Large intestine (tissue), 3 donors: ENCODE results near the gene PCDHGB5. TPM values are rescaled to one million over a fixed set of nuclear protein-coding genes. Genes with fewer than 3 reads are reported as not detected.
"Not testable (repeated sequence)": the region's sequence is repeated elsewhere in the genome, so short reads cannot be mapped to it uniquely, and the experiment has no call there.

Experiments used
- DNase-seq, 2 donors: peaks; one replicate each; pipeline versions ENCODE4 v3.0.0 to v3.0.0-alpha.2; 2013
- H3K27ac ChIP-seq: one replicate; pipeline ENCODE4 v1.5.1; 2013; ENCODE audit warnings: low read length
- H3K27me3 ChIP-seq: 2 replicates; pipeline ENCODE4 v1.6.1; 2013; ENCODE audit warnings: low read length; ENCODE audit not compliant: control insufficient read depth, insufficient read depth
- H3K36me3 ChIP-seq: 2 replicates; pipeline ENCODE4 v1.6.1; 2013; ENCODE audit warnings: low read length; ENCODE audit not compliant: control insufficient read depth, insufficient read depth
- H3K4me1 ChIP-seq: one replicate; pipeline ENCODE4 v1.6.1; 2013; ENCODE audit warnings: low read length; ENCODE audit not compliant: control insufficient read depth, insufficient read depth
- H3K4me3 ChIP-seq: one replicate; pipeline ENCODE4 v1.5.1; 2013; ENCODE audit warnings: low read length
- H3K9me3 ChIP-seq: one replicate; pipeline ENCODE4 v1.6.1; 2013; ENCODE audit warnings: mild to moderate bottlenecking, low read depth, low read length, moderate library complexity; ENCODE audit not compliant: control insufficient read depth
- WGBS: methylation state at CpG from one replicate; pipeline ENCODE4 v1.1.5; 2013; ENCODE audit warnings: low lambda C conversion rate; ENCODE audit not compliant: insufficient coverage; 5-methylcytosine and 5-hydroxymethylcytosine counted together
- polyA plus RNA-seq: library from polyadenylated mRNA; unstranded; fragments of 120-200 nt; gene quantifications from one replicate; pipeline ENCODE4 v1.2.1, GENCODE V29; 2013

PCDHGB5 gene
- polyA plus RNA-seq, 1 donor = 1.8 TPM

DNA sequence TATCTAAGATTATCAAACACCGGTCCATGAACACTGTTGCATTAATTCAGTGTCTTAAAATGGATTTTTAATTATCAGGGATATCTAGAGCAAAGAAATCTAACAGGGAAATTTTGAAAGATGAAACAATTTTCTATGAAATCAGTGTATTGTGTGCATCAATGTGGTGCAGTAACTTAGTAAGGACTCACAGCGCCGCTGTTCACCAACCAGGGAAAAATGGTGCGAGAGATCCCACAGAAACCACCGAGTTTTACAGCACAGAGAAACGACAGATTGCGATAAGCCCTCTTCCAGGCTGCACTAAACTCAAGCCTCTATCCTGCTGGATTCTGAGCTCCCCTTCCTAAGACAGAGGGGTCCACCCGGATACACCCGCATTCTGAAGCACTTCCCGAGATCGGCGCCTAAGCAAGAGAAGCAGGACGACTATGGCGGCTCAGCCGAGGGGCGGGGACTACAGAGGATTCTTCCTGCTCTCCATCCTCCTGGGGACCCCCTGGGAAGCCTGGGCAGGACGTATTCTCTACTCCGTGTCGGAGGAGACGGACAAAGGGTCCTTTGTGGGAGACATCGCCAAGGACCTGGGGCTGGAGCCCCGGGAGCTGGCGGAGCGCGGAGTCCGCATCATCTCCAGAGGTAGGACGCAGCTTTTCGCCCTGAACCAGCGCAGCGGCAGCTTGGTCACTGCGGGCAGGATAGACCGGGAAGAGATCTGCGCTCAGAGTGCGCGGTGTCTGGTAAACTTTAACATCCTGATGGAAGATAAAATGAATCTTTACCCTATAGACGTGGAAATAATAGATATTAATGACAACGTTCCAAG, 15.1 kb upstream of the PCDHGB5 start, which contains the start of gene PCDHGA7:
PCDHGA7 (plus strand) TSS at position 274 of the 826 bp plus-strand sequence; CDS start at position 432, 158 bp downstream.
- no peak for DNase-seq
- H3K4me1 ChIP-seq = no peaks in the 10 kb centered on the region
- H3K27ac ChIP-seq = no peak within 1 kb of the TSS
- WGBS = 24% methylated on average over 3 of the region's 37 CpGs
- H3K4me3 ChIP-seq = peak within 1 kb of the TSS; percentile 5
- peaks cover 27% of the 10 kb centered on the region for H3K9me3 ChIP-seq
- H3K36me3 ChIP-seq = no peaks in the 10 kb centered on the region
- peaks cover 24% of the 10 kb centered on the region for H3K27me3 ChIP-seq

DNA sequence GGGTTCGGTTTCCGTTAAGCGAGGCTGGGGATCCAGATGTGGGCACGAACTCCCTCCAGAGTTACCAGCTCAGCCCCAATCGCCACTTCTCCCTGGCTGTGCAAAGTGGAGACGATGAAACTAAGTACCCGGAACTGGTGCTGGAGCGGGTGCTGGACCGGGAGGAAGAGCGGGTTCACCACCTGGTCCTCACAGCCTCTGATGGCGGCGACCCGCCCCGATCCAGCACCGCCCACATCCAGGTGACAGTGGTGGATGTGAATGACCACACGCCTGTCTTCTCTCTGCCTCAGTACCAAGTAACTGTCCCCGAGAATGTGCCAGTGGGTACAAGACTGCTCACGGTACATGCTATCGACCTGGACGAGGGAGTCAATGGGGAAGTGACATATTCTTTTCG, 14.4 kb upstream of the PCDHGB5 start:
- DNase-seq = no peak
- WGBS = no CpG with 5 or more reads among the region's 21 CpGs
- Histone ChIP-seq H3K27ac (no peak overlapping the region), H3K36me3 (no peaks in the 10 kb centered on the region), H3K9me3 (peaks cover 30% of the 10 kb centered on the region), H3K4me3 (no peak overlapping the region), H3K4me1 (no peaks in the 10 kb centered on the region), H3K27me3 (peaks cover 27% of the 10 kb centered on the region)

DNA sequence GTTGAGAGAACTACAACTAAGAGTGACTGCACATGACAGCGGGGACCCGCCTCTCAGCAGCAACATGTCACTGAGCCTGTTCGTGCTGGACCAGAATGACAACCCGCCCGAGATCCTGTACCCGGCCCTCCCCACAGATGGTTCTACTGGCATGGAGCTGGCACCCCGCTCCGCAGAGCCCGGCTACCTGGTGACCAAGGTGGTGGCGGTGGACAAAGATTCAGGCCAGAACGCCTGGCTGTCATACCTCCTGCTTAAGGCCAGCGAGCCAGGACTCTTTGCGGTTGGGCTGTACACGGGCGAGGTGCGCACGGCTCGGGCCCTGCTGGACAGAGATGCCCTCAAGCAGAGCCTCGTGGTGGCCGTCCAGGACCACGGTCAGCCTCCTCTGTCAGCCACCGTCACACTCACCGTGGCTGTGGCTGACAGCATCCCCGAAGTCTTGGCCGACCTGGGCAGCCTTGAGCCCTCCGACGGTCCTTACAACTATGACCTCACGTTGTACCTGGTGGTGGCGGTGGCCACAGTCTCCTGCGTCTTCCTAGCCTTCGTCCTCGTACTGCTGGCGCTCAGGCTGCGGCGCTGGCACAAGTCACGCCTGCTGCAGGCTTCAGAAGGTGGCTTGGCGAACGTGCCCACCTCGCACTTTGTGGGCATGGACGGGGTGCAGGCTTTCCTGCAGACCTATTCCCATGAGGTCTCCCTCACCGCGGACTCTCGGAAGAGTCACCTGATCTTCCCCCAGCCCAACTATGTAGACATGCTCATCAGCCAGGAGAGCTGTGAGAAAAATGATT, 13.1 kb upstream of the PCDHGB5 start:
- Histone ChIP-seq H3K27me3 (peaks cover 38% of the 10 kb centered on the region), H3K9me3 (peaks cover 41% of the 10 kb centered on the region), H3K4me3 (no peak overlapping the region), H3K36me3 (no peaks in the 10 kb centered on the region), H3K4me1 (no peaks in the 10 kb centered on the region), H3K27ac (no peak overlapping the region)
- DNase-seq = no peak
- no CpG with 5 or more reads among the region's 43 CpGs for WGBS

DNA sequence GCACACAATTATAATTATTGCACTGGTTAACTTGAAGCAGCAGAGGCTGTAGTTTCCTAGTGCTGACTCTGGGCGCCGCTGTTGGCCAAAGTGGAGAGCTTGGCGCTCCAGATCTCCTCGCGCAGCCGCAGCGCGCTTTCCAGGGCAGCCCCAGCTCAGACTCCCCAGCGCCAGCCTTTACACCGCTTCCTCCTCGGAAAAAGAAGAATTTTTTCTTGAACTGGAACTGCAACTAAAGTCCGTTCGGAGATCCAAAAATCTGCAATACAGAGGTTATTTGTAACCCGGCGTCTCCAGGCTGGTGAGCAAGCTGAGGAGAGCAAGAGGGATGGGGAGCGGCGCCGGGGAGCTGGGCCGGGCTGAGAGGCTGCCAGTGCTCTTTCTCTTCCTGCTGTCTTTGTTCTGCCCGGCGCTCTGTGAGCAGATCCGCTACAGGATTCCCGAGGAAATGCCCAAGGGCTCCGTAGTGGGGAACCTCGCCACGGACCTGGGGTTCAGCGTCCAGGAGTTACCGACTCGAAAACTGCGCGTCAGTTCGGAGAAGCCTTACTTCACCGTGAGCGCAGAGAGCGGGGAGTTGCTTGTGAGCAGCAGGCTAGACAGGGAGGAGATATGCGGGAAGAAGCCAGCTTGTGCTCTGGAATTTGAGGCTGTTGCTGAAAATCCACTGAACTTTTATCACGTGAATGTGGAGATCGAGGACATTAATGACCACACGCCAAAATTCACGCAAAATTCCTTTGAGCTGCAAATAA, 10.0 kb upstream of the PCDHGB5 start, which contains the start of gene PCDHGB4:
PCDHGB4 (plus strand) TSS at position 142 of the 755 bp plus-strand sequence; CDS start at position 329, 187 bp downstream.
- H3K4me3 ChIP-seq, H3K27ac ChIP-seq, H3K4me1 ChIP-seq, DNase-seq, H3K36me3 ChIP-seq: not testable (repeated sequence)
- H3K9me3 ChIP-seq = peaks cover 46% of the 10 kb centered on the region
- no CpG with 5 or more reads among the region's 40 CpGs for WGBS
- peaks cover 42% of the 10 kb centered on the region for H3K27me3 ChIP-seq

DNA sequence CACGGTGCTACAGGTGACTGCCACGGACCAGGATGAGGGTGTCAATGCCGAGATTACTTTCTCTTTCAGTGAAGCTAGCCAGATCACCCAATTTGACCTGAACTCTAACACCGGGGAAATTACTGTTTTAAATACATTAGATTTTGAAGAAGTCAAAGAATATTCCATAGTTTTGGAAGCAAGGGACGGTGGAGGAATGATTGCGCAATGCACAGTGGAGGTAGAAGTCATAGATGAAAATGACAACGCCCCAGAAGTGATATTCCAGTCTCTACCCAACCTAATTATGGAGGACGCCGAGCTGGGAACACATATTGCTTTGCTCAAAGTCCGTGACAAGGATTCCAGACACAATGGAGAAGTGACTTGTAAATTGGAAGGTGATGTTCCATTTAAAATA, 9.1 kb upstream of the PCDHGB5 start:
- Histone ChIP-seq H3K4me3 (no peak overlapping the region), H3K4me1 (no peaks in the 10 kb centered on the region), H3K36me3 (no peaks in the 10 kb centered on the region), H3K9me3 (peaks cover 48% of the 10 kb centered on the region), H3K27ac (no peak overlapping the region), H3K27me3 (peaks cover 42% of the 10 kb centered on the region)
- WGBS = 42% methylated on average over 3 of the region's 10 CpGs
- DNase-seq = no peak

DNA sequence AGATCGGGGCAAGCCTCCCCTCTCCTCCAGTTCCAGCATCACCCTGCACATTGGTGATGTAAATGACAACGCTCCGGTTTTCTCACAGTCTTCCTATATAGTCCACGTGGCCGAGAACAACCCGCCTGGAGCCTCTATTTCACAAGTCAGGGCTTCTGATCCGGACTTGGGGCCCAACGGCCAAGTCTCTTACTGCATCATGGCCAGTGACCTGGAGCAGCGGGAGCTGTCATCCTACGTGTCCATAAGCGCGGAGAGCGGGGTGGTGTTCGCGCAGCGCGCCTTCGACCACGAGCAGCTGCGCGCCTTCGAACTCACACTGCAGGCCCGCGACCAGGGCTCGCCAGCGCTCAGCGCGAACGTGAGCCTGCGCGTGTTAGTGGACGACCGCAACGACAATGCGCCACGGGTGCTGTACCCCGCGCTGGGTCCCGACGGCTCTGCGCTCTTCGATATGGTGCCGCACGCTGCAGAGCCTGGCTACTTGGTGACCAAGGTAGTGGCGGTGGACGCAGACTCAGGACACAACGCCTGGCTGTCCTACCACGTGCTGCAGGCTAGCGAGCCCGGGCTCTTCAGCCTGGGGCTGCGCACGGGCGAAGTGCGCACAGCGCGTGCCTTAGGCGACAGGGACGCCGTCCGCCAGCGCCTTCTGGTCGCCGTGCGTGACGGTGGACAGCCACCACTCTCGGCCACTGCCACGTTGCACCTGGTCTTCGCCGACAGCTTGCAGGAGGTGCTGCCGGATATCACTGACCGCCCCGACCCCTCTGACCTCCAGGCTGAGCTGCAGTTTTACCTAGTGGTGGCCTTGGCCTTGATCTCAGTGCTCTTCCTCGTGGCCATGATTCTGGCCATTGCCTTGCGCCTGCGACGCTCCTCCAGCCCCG, 8.3 kb upstream of the PCDHGB5 start:
- Histone ChIP-seq H3K4me1 (no peaks in the 10 kb centered on the region), H3K27me3 (peaks cover 43% of the 10 kb centered on the region), H3K27ac (no peak overlapping the region), H3K9me3 (peaks cover 52% of the 10 kb centered on the region), H3K4me3 (no peak overlapping the region), H3K36me3 (no peaks in the 10 kb centered on the region)
- no CpG with 5 or more reads among the region's 77 CpGs for WGBS
- no peak for DNase-seq

DNA sequence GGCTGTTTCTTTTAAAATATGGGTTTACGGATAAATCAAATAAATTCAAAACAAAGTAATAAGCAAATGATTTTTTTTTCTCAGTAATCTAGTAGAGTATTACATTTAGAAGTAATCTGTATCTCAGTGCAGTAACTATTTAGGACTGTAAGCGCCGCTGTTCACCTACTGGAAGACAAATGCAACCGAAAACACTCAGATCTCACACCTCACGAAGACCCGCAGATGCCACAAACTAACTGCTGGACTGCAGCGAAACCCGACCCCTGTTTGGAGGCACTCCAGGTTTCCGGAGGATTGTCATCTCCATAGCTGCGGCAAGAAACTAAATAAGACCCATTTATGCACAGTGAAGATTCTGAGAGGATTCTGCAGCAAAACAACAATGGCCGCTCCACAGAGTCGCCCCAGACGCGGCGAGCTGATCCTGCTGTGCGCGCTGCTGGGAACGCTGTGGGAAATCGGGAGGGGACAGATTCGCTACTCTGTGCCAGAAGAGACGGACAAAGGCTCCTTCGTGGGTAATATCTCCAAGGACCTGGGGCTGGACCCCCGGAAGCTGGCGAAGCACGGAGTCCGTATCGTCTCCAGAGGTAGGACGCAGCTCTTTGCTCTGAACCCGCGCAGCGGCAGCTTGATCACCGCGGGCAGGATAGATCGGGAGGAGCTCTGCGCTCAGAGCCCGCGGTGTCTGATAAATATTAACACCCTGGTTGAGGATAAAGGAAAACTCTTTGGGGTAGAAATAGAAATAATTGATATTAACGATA, 5.1 kb upstream of the PCDHGB5 start, which contains the start of gene PCDHGA8:
PCDHGA8 (plus strand) TSS at position 205 of the 770 bp plus-strand sequence; CDS start at position 386, 181 bp downstream.
- DNase-seq = no peak
- no peaks in the 10 kb centered on the region for H3K36me3 ChIP-seq
- H3K4me1 ChIP-seq = no peaks in the 10 kb centered on the region
- no peak within 1 kb of the TSS for H3K4me3 ChIP-seq
- 36% methylated on average over 2 of the region's 38 CpGs for WGBS
- H3K27me3 ChIP-seq = peaks cover 41% of the 10 kb centered on the region
- H3K9me3 ChIP-seq = peaks cover 56% of the 10 kb centered on the region
- no peak within 1 kb of the TSS for H3K27ac ChIP-seq

DNA sequence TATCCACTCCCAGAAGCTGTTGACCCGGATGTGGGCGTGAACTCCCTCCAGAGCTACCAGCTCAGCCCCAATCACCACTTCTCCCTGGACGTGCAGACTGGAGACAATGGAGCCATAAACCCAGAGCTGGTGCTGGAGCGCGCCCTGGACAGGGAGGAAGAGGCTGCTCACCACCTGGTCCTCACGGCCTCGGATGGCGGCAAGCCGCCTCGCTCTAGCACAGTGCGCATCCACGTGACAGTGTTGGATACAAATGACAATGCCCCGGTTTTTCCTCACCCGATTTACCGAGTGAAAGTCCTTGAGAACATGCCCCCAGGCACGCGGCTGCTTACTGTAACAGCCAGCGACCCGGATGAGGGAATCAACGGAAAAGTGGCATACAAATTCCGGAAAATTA, 4.5 kb upstream of the PCDHGB5 start:
- Histone ChIP-seq H3K9me3 (peaks cover 56% of the 10 kb centered on the region), H3K4me1 (no peaks in the 10 kb centered on the region), H3K4me3 (no peak overlapping the region), H3K27ac (no peak overlapping the region), H3K36me3 (no peaks in the 10 kb centered on the region), H3K27me3 (peaks cover 41% of the 10 kb centered on the region)
- WGBS = 31% methylated on average over 3 of the region's 21 CpGs
- no peak for DNase-seq
